T-helper 2 cell treated with Interferon-gamma antibody and Interleukin-4, amounts not matched to agents 5 μg/mL and 100 μg/mL, for 36 hours (primary cell): ENCODE results near the gene CCDC68.

Experiments
- DNase-seq: peaks from one replicate; pipeline ENCODE4 v3.0.0; 2021; ENCODE audit warnings: low spot score
- H3K27ac Mint-ChIP-seq: one replicate; pipeline ENCODE4 v1.8.0; 2021; ENCODE audit warnings: mild to moderate bottlenecking, mixed read lengths
- H3K27me3 Mint-ChIP-seq: one replicate; pipeline ENCODE4 v1.8.0; 2021; ENCODE audit warnings: low read depth, mixed read lengths
- H3K36me3 Mint-ChIP-seq: one replicate; pipeline ENCODE4 v1.8.0; 2021; ENCODE audit warnings: low read depth, mixed read lengths
- H3K4me1 Mint-ChIP-seq: one replicate; pipeline ENCODE4 v1.8.0; 2021; ENCODE audit warnings: low read depth, mixed read lengths
- H3K4me3 Mint-ChIP-seq: one replicate; pipeline ENCODE4 v1.8.0; 2022; ENCODE audit warnings: mild to moderate bottlenecking, moderate library complexity, mixed read lengths
- H3K9me3 Mint-ChIP-seq: one replicate; pipeline ENCODE4 v1.8.0; 2021; ENCODE audit warnings: mixed read lengths

The CCDC68 gene, protein sequence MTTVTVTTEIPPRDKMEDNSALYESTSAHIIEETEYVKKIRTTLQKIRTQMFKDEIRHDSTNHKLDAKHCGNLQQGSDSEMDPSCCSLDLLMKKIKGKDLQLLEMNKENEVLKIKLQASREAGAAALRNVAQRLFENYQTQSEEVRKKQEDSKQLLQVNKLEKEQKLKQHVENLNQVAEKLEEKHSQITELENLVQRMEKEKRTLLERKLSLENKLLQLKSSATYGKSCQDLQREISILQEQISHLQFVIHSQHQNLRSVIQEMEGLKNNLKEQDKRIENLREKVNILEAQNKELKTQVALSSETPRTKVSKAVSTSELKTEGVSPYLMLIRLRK

DNA sequence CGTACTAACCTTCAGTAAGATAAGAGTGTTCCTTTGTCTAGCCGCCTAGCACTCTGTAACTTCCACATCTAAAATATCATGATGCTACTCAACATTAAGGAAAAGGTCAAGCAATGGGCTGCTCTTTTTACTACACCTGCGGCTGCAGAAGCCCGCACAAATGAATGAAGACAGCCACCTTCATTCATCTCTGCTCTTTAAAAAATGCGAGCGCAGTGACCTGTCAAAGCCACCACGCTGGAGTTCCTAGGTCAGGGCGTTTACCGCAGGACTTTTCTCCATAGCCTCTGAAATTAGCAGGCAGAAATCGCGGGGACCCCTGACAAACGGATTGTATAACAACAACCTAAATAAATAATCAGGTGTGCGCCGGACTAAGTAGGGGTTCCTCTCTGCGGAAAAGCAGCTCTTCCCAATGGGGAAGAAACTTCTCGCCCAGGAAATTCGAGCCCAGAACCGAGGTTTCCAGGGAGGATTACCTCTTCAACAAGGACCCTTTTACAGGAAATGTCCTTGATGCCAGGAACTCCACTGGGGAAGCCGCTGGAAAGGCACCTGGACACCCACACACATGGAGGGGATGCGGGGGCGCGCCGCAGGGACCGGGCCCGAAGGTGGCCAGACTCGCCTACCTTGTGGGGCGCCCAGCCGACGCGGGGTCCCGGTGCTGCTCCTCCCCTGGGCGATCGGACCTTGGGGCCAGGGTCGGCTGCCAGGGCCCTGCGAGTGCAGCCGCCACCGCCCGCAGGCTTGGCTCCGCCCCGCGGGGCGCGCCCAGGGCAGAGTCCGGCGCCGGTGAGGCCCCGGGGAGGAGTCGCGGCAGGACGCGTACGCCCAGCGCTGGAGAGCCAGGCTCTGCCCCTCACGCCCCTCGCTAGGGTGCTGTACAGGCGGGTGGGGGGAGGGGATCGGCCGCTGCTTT lies at the start of gene CCDC68:
Gene CCDC68 (minus strand): TSS at position 758 of the 922 bp plus-strand sequence. CDS start 16,670 bp downstream, outside the sequence.
- no peaks in the 10 kb centered on the region for H3K36me3 Mint-ChIP-seq
- H3K9me3 Mint-ChIP-seq: no peaks in the 10 kb centered on the region
- no peak within 1 kb of the TSS for H3K27ac Mint-ChIP-seq
- DNase-seq: no peak
- H3K4me3 Mint-ChIP-seq: peak within 1 kb of the TSS; percentile 40
- H3K4me1 Mint-ChIP-seq: no peaks in the 10 kb centered on the region
- H3K27me3 Mint-ChIP-seq: peaks cover 69% of the 10 kb centered on the region

DNA sequence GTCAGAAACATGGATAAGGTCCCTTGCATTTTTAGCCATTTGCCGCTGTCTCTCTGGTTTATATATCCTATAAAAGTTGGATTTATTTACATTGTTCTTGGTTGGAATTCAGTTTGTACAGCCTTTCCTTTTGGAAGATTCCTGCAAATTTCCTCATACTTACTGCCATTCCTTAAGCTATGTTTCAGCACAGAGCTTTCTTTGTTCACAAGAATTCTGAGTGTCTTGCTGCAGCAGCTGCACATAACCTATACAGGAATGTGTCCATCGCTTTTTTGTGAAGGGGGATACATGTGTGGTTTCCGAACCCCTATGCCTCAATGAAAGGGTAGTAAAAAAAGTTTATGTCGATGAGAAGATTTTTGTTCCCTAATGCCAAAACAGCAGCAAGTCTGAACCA lies 48.3 kb upstream of the CCDC68 start:
- Mint-ChIP-seq H3K4me1 (no peaks in the 10 kb centered on the region), H3K27me3 (no peaks in the 10 kb centered on the region), H3K9me3 (no peaks in the 10 kb centered on the region), H3K36me3 (no peaks in the 10 kb centered on the region), H3K27ac (no peak overlapping the region), H3K4me3 (no peak overlapping the region)
- DNase-seq: no peak

DNA sequence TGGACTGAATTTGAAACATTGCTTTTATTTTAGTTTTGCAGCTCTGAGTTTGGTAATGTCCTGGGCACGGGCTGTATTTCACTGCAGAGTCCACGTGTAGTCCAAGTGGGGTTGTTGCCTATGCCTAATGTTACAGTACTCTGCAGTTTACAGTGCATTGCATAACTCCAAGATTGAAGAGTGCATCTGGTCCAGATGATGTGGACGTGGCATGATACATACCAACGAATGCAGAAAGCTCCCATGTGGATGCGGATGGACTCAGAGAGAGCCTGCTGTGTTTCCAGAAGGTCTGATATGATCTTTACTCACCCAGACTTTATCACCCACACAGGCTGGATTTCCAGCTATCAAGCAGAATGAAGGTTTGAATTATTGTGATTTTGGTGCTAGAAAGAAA lies 44.4 kb upstream of the CCDC68 start:
- no peaks in the 10 kb centered on the region for H3K36me3 Mint-ChIP-seq
- no peaks in the 10 kb centered on the region for H3K27me3 Mint-ChIP-seq
- DNase-seq: no peak
- H3K9me3 Mint-ChIP-seq: no peaks in the 10 kb centered on the region
- H3K27ac Mint-ChIP-seq: no peak overlapping the region
- no peak overlapping the region for H3K4me3 Mint-ChIP-seq
- H3K4me1 Mint-ChIP-seq: no peaks in the 10 kb centered on the region

DNA sequence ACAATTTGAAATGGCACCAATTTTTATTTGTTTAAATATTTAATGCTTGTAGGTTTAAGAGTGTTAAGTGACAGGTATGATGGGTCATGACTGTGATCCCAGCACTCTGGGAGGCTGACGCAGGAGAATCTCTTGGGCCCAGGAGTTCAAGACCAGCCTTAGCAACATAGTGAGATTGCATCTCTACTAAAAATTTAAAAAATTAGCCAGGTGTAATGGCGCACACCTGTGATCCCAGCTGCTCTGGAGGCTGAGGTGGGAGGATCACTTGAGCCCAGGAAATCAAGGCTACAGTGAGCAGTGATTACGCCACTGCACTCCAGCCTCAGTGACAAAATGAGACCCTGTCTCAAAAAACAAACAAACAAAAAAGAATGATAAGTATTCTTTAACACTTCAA lies 43.0 kb upstream of the CCDC68 start:
- H3K27me3 Mint-ChIP-seq: no peaks in the 10 kb centered on the region
- H3K4me1 Mint-ChIP-seq: no peaks in the 10 kb centered on the region
- H3K4me3 Mint-ChIP-seq: no peak overlapping the region
- H3K36me3 Mint-ChIP-seq: no peaks in the 10 kb centered on the region
- no peak for DNase-seq
- H3K27ac Mint-ChIP-seq: no peak overlapping the region
- no peaks in the 10 kb centered on the region for H3K9me3 Mint-ChIP-seq

DNA sequence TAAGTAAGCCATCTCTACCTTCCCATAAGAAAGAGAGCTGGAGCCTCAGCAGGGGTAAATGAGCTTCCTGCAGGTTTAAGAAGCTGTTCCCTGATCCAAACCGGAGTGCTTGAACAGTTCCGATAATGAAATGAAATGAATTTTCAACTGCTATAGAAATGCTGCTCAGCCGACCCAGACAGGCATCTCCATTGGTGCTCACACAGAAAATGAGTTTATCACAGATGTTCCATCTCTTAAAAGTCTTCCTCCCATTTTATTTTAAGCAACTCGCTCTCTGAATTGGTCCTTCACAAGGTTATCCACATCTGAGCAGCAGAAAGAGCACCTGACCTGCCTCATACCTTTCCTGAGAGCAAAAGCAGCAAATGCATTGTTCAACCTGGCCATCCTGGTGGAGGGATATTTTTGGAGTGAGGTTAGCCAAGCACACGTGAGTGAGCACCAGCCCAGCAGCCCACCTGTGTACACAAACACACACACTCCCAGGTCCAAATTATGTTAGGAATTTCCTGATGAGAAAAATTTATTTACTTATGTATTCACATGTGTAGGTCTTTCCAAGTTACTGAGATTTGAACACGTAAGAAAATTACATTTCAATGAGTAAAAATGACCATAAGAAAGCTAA lies 42.2 kb upstream of the CCDC68 start:
- DNase-seq: no peak
- no peaks in the 10 kb centered on the region for H3K4me1 Mint-ChIP-seq
- H3K27me3 Mint-ChIP-seq: no peaks in the 10 kb centered on the region
- no peak overlapping the region for H3K27ac Mint-ChIP-seq
- no peaks in the 10 kb centered on the region for H3K36me3 Mint-ChIP-seq
- H3K9me3 Mint-ChIP-seq: no peaks in the 10 kb centered on the region
- no peak overlapping the region for H3K4me3 Mint-ChIP-seq

DNA sequence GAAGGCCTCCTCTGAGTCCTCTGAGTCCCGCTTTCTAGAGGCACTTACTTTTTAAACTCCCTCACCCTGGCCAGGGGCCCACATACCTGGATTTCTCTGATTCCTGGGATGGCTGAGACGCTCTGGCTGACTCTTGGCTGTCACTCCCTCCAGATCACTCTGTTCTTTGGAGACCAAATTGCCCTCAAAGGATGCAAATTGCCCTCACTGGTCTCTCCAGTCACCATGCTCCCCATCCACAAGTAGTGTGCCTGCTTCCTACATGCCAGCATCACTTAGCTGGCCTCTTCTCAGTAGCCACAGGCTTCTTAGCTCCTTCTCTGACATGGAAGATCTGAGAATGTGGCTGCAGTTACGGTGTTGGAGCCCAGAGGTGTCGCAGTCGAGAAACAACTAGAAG lies 41.3 kb upstream of the CCDC68 start:
- no peaks in the 10 kb centered on the region for H3K4me1 Mint-ChIP-seq
- DNase-seq: no peak
- no peaks in the 10 kb centered on the region for H3K27me3 Mint-ChIP-seq
- no peaks in the 10 kb centered on the region for H3K9me3 Mint-ChIP-seq
- H3K27ac Mint-ChIP-seq: no peak overlapping the region
- no peaks in the 10 kb centered on the region for H3K36me3 Mint-ChIP-seq
- H3K4me3 Mint-ChIP-seq: no peak overlapping the region

DNA sequence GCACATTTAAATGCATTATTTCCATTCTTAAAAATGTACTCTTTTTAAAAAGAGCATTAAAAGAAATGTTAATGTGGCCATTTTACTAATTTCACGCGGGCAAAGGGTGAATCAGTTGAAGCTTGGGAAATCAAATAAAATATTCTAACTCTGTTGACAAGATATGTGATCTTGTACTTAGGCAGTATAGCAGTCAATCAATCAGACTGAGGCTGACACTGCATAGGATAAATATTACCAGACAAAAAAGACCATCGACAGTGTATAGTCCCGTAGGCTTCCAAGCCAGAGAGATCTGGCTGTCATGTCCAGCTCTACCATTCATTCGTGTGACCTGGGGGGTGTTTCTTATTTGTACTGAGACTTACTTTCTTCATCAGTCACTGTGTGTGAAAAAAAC lies 39.8 kb upstream of the CCDC68 start:
- Mint-ChIP-seq H3K36me3 (no peaks in the 10 kb centered on the region), H3K4me3 (no peak overlapping the region), H3K27ac (no peak overlapping the region), H3K27me3 (no peaks in the 10 kb centered on the region), H3K9me3 (no peaks in the 10 kb centered on the region), H3K4me1 (no peaks in the 10 kb centered on the region)
- DNase-seq: no peak

DNA sequence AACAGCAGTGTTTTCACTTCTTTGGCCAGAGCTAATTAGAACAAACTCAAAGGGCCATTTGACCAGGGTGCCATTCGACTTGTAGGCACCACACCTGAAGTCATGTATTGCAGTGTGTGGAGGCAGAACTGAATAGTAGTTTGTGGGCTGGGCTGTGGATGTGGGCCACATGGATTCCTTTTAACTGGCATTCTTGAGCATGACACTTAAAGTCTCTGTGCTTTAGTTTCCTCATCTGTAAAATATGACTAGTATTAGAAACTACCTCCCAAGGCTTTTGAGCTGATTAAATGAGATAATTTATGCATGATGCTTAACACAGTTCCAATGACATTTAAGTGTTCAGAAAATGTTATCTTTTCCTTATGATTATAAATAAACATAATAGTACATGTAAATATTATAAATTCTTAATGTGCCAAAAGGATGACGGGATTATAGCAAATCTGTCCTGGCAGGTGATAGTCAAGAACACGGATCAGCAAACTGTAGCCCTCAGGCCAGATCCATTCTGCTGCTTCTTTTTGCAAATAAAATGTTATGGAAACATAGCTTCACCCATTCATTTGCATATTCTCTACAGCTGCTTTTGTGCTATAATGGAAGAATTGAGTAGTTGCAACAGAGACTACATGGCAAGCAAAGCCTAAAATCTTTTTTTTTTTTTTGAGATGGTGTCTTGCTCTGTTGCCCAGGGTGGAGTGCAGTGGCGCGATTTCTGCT lies 36.3 kb upstream of the CCDC68 start:
- Mint-ChIP-seq H3K36me3 (no peaks in the 10 kb centered on the region), H3K27me3 (peaks cover 6% of the 10 kb centered on the region), H3K27ac (no peak overlapping the region), H3K4me1 (no peaks in the 10 kb centered on the region), H3K9me3 (no peaks in the 10 kb centered on the region), H3K4me3 (no peak overlapping the region)
- no peak for DNase-seq

DNA sequence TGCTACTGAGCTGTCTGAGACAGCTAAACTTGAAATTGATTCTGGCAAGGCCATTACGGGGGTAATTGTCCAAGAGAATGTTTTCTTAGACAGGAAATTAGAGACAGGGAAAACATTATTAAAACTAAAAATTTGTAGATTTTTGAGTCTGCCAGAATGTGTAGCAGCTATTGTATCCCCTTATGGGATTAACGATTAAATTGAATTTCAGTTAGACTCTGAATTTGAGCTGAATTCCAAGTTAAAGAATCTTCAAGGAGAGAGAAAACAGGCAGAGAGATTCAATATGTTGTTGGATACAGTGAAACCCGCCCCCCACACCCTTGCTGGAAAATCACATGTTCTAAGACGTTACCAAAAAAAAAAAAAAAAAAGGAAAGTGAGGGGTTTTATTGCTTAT lies 32.7 kb upstream of the CCDC68 start:
- peaks cover 6% of the 10 kb centered on the region for H3K27me3 Mint-ChIP-seq
- H3K4me1 Mint-ChIP-seq: no peaks in the 10 kb centered on the region
- no peak overlapping the region for H3K27ac Mint-ChIP-seq
- no peaks in the 10 kb centered on the region for H3K9me3 Mint-ChIP-seq
- H3K4me3 Mint-ChIP-seq: no peak overlapping the region
- no peak for DNase-seq
- H3K36me3 Mint-ChIP-seq: no peaks in the 10 kb centered on the region

DNA sequence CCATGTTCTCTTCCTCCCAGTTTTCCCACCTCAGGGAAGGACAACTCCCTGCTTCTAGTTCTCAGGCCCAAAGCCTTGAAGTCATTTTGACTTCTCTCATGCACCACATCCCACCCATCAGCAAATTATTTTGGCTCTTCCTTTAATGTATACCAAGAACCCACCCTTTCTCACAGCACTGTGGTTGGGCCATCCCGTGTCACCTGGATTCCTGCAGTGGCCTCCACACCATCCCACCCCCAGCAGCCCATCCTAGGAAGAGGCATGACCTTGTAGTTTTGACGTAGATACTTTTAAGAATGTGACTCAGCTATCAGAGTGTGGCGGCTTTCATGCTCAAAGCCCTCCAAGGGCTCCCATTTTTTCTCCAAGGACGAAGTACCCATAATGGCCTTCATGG lies 25.6 kb upstream of the CCDC68 start:
- DNase-seq: no peak
- H3K36me3 Mint-ChIP-seq: no peaks in the 10 kb centered on the region
- peaks cover 5% of the 10 kb centered on the region for H3K4me1 Mint-ChIP-seq
- no peak overlapping the region for H3K27ac Mint-ChIP-seq
- H3K4me3 Mint-ChIP-seq: no peak overlapping the region
- H3K9me3 Mint-ChIP-seq: no peaks in the 10 kb centered on the region
- H3K27me3 Mint-ChIP-seq: peaks cover 6% of the 10 kb centered on the region

DNA sequence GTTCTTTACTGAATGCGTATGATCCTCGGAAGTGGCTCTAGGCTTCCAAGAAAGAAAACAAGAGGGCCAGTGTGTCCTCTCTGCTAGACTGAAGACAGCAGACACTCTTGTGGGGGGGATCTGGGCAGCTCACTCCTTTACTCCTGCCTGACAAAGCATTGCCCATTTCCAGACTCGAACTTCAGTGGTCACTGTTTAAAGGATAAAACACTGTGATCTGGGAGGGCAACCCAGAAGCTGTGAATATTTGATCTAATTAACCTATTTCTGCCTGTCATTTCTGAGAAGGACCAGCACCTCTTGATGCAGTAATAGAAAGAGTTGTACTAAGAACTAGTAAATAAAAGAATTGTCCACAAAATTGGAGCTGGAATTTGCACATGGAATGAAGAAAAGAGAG lies 24.5 kb upstream of the CCDC68 start:
- H3K27ac Mint-ChIP-seq: no peak overlapping the region
- DNase-seq: no peak
- no peaks in the 10 kb centered on the region for H3K36me3 Mint-ChIP-seq
- peaks cover 7% of the 10 kb centered on the region for H3K27me3 Mint-ChIP-seq
- peaks cover 5% of the 10 kb centered on the region for H3K4me1 Mint-ChIP-seq
- no peaks in the 10 kb centered on the region for H3K9me3 Mint-ChIP-seq
- H3K4me3 Mint-ChIP-seq: no peak overlapping the region

DNA sequence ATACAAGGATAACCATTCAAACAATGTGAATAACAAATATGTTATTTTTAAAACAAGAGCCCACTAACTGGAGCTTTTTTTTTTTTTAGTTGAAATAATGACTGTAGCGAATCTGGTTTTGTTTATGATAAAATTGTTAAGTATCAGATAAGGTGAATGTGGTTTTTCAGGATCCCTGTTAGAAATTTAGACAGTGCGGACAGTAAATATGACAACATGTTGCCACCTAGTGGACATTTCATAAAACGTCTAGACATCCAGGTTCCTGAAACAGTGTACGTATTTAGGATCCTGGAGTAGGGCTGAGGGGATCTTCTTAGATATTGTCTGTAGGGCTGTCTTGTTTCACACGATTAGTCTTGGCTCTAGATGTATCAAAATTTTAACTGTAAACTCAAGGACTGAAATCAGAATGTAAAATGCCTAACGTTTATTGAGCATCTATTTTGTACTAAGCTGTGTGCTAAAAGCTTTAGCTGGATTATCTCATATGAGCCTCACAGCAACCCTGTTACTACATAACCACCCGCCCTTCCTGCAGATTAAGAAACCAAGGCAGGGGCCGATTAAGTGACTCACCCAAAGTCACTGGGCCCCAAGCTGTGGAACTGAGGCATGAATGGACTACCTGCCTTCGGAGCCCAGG lies 23.9 kb upstream of the CCDC68 start:
- Mint-ChIP-seq H3K27me3 (peaks cover 7% of the 10 kb centered on the region), H3K9me3 (no peaks in the 10 kb centered on the region), H3K27ac (no peak overlapping the region), H3K36me3 (no peaks in the 10 kb centered on the region), H3K4me3 (no peak overlapping the region), H3K4me1 (peaks cover 5% of the 10 kb centered on the region)
- no peak for DNase-seq

DNA sequence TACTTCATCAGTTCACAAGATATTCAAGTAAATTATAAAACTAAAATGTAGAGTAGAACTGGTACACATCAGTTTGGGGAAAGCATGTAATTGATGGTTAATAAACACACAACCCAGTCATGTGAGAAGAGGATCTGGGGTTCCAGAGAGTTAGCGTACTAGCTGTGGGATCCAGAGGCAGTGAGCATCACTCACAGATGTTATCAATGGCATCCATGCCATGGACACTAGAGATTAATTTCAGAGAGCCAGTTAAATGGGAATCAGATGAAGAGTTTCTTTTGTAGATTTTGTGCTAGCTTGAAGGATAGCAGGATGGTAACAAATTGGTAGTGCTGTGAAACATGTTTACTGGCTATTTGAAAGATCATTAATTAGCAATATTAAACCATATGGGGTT lies 21.8 kb upstream of the CCDC68 start:
- Mint-ChIP-seq H3K27me3 (peaks cover 7% of the 10 kb centered on the region), H3K27ac (no peak overlapping the region), H3K36me3 (no peaks in the 10 kb centered on the region), H3K4me3 (no peak overlapping the region), H3K4me1 (peaks cover 5% of the 10 kb centered on the region), H3K9me3 (no peaks in the 10 kb centered on the region)
- no peak for DNase-seq
